Measurements from ENCODE around the gene PPP6R2.
"Not testable (repeated sequence)": the region's sequence is repeated elsewhere in the genome, so short reads cannot be mapped to it uniquely, and the experiment has no call there.

- TF ChIP-seq POLR2A, CTCF (IDR thresholded peaks at IDR 0.05): not testable (repeated sequence)
Measured at GRCh38 chr22:50322382-50323104, 20.6 kb upstream of the PPP6R2 start.
